Activated T-helper 1 cell treated with anti-CD3 and anti-CD28 coated beads, Interleukin-12 subunit alpha, Interleukin-12 subunit beta, Interleukin-2, Interleukin-4 antibody, amounts not matched to agents 30 ng/mL and 10 ng/mL and 1 ng/mL, durations not matched to agents 14 hours and 24 hours and 36 hours (primary cell): ENCODE results near the gene STAG1. TPM values are rescaled to one million over a fixed set of nuclear protein-coding genes. Genes with fewer than 3 reads are reported as not detected.
"Not testable (repeated sequence)": the region's sequence is repeated elsewhere in the genome, so short reads cannot be mapped to it uniquely, and the experiment has no call there.

Source experiments
- DNase-seq: peaks from one replicate; pipeline ENCODE4 v3.0.0; 2021; ENCODE audit warnings: low spot score
- H3K27ac Mint-ChIP-seq: one replicate; pipeline ENCODE4 v1.8.0; 2021; ENCODE audit warnings: mild to moderate bottlenecking, mixed read lengths
- H3K27me3 Mint-ChIP-seq: one replicate; pipeline ENCODE4 v1.8.0; 2022; ENCODE audit warnings: mild to moderate bottlenecking, moderate library complexity, mixed read lengths; ENCODE audit not compliant: insufficient read depth
- H3K36me3 Mint-ChIP-seq: one replicate; pipeline ENCODE4 v1.8.0; 2021; ENCODE audit warnings: low read depth, mixed read lengths
- H3K4me1 Mint-ChIP-seq: one replicate; pipeline ENCODE4 v1.8.0; 2021; ENCODE audit warnings: low read depth, mixed read lengths
- H3K4me3 Mint-ChIP-seq: one replicate; pipeline ENCODE4 v1.8.0; 2021; ENCODE audit warnings: mild to moderate bottlenecking, moderate library complexity, mixed read lengths
- H3K9me3 Mint-ChIP-seq: one replicate; pipeline ENCODE4 v1.8.0; 2021; ENCODE audit warnings: mixed read lengths
- intact Hi-C: fragments of 100-400 bp; cut with micrococcal nuclease; formaldehyde crosslinking; loops from one replicate; pipeline ENCODE4 v1.15.1; 2024
- total RNA-seq: library from RNA; stranded (reverse); gene quantifications from 2 replicates; pipeline ENCODE4 v1.2.3, GENCODE V29; 2022

Gene STAG1
- total RNA-seq, 1 donor from 2014 or later = 47.1 TPM

- Mint-ChIP-seq H3K4me3 (no peak overlapping the region), H3K27me3 (no peaks in the 10 kb centered on the region), H3K9me3 (no peaks in the 10 kb centered on the region), H3K27ac (no peak overlapping the region), H3K4me1 (peaks cover 32% of the 10 kb centered on the region), H3K36me3 (peaks cover 3% of the 10 kb centered on the region)
- intact Hi-C loops = no loop called here
- no peak for DNase-seq
Measured at GRCh38 chr3:136735103-136735502, 17.1 kb downstream of the STAG1 start.

- intact Hi-C loops = no loop called here
- H3K27ac Mint-ChIP-seq = no peak overlapping the region
Measured at GRCh38 chr3:136734382-136735070, 17.7 kb downstream of the STAG1 start.

GRCh38 chr3:136733317-136733833, 18.8 kb downstream of the STAG1 start:
- H3K4me1 Mint-ChIP-seq = peaks cover 38% of the 10 kb centered on the region
- intact Hi-C loops = no loop called here

More at GRCh38 chr3:136734382-136735070, 17.7 kb downstream of the STAG1 start:
- H3K4me3 Mint-ChIP-seq = no peak overlapping the region
- no peak for DNase-seq
- no peaks in the 10 kb centered on the region for H3K9me3 Mint-ChIP-seq
- H3K36me3 Mint-ChIP-seq = peaks cover 3% of the 10 kb centered on the region
- H3K27me3 Mint-ChIP-seq = no peaks in the 10 kb centered on the region
- peaks cover 32% of the 10 kb centered on the region for H3K4me1 Mint-ChIP-seq

GRCh38 chr3:136731274-136731884, 20.8 kb downstream of the STAG1 start:
- Mint-ChIP-seq H3K4me3 (no peak overlapping the region), H3K4me1 (peaks cover 39% of the 10 kb centered on the region), H3K36me3 (no peaks in the 10 kb centered on the region), H3K27ac (no peak overlapping the region), H3K27me3 (no peaks in the 10 kb centered on the region), H3K9me3 (no peaks in the 10 kb centered on the region)
- no peak for DNase-seq
- intact Hi-C loops = no loop called here

More at GRCh38 chr3:136733317-136733833, 18.8 kb downstream of the STAG1 start:
- no peak overlapping the region for H3K4me3 Mint-ChIP-seq
- H3K9me3 Mint-ChIP-seq = no peaks in the 10 kb centered on the region
- peaks cover 3% of the 10 kb centered on the region for H3K36me3 Mint-ChIP-seq
- DNase-seq = no peak
- H3K27me3 Mint-ChIP-seq = no peaks in the 10 kb centered on the region
- H3K27ac Mint-ChIP-seq = no peak overlapping the region

- H3K27me3 Mint-ChIP-seq = no peaks in the 10 kb centered on the region
- H3K4me3 Mint-ChIP-seq = no peak overlapping the region
- intact Hi-C loops = no loop called here
- no peaks in the 10 kb centered on the region for H3K36me3 Mint-ChIP-seq
- H3K9me3 Mint-ChIP-seq = no peaks in the 10 kb centered on the region
- DNase-seq = no peak
- H3K27ac Mint-ChIP-seq = no peak overlapping the region
- H3K4me1 Mint-ChIP-seq = peaks cover 43% of the 10 kb centered on the region
Measured at GRCh38 chr3:136730595-136731273, 21.4 kb downstream of the STAG1 start.

GRCh38 chr3:136728918-136729317, 23.3 kb downstream of the STAG1 start:
- Mint-ChIP-seq H3K27ac (no peak overlapping the region), H3K4me1 (peaks cover 34% of the 10 kb centered on the region)

GRCh38 chr3:136728473-136728872, 23.7 kb downstream of the STAG1 start:
- Mint-ChIP-seq H3K4me1 (peaks cover 34% of the 10 kb centered on the region), H3K27me3 (no peaks in the 10 kb centered on the region), H3K27ac (no peak overlapping the region), H3K4me3 (no peak overlapping the region), H3K9me3 (no peaks in the 10 kb centered on the region), H3K36me3 (no peaks in the 10 kb centered on the region)
- intact Hi-C loops = no loop called here
- DNase-seq = no peak

More at GRCh38 chr3:136728918-136729317, 23.3 kb downstream of the STAG1 start:
- no peak for DNase-seq
- Mint-ChIP-seq H3K27me3 (no peaks in the 10 kb centered on the region), H3K36me3 (no peaks in the 10 kb centered on the region), H3K4me3 (no peak overlapping the region), H3K9me3 (no peaks in the 10 kb centered on the region)
- intact Hi-C loops = no loop called here

GRCh38 chr3:136725468-136725867, 26.7 kb downstream of the STAG1 start:
- Mint-ChIP-seq H3K4me3 (no peak overlapping the region), H3K4me1 (peaks cover 21% of the 10 kb centered on the region), H3K27me3 (no peaks in the 10 kb centered on the region), H3K9me3 (no peaks in the 10 kb centered on the region), H3K36me3 (peaks cover 4% of the 10 kb centered on the region), H3K27ac (no peak overlapping the region)
- intact Hi-C loops = no loop called here
- no peak for DNase-seq

GRCh38 chr3:136722916-136723315, 29.3 kb downstream of the STAG1 start:
- H3K27me3 Mint-ChIP-seq, H3K4me3 Mint-ChIP-seq, H3K9me3 Mint-ChIP-seq, intact Hi-C loops, H3K27ac Mint-ChIP-seq, H3K36me3 Mint-ChIP-seq, DNase-seq: not testable (repeated sequence)
- H3K4me1 Mint-ChIP-seq = peaks cover 14% of the 10 kb centered on the region

- intact Hi-C loops, H3K4me3 Mint-ChIP-seq, DNase-seq, H3K36me3 Mint-ChIP-seq, H3K27me3 Mint-ChIP-seq, H3K9me3 Mint-ChIP-seq, H3K27ac Mint-ChIP-seq: not testable (repeated sequence)
- peaks cover 14% of the 10 kb centered on the region for H3K4me1 Mint-ChIP-seq
Measured at GRCh38 chr3:136722399-136722798, 29.8 kb downstream of the STAG1 start.

GRCh38 chr3:136720091-136720490, 32.1 kb downstream of the STAG1 start:
- Mint-ChIP-seq H3K36me3 (peaks cover 10% of the 10 kb centered on the region), H3K4me1 (peaks cover 14% of the 10 kb centered on the region), H3K27me3 (no peaks in the 10 kb centered on the region), H3K27ac (no peak overlapping the region), H3K9me3 (no peaks in the 10 kb centered on the region), H3K4me3 (no peak overlapping the region)
- intact Hi-C loops = no loop called here
- no peak for DNase-seq

- intact Hi-C loops = no loop called here
- Mint-ChIP-seq H3K4me3 (no peak overlapping the region), H3K27ac (peak overlapping the region; percentile 59), H3K27me3 (no peaks in the 10 kb centered on the region), H3K4me1 (peaks cover 14% of the 10 kb centered on the region), H3K9me3 (no peaks in the 10 kb centered on the region), H3K36me3 (peaks cover 10% of the 10 kb centered on the region)
- no peak for DNase-seq
Measured at GRCh38 chr3:136716629-136717028, 35.5 kb downstream of the STAG1 start.

GRCh38 chr3:136714020-136714419, 38.2 kb downstream of the STAG1 start:
- H3K36me3 Mint-ChIP-seq = peaks cover 3% of the 10 kb centered on the region
- intact Hi-C loops = no loop called here
- H3K27ac Mint-ChIP-seq = no peak overlapping the region
- DNase-seq = no peak
- H3K9me3 Mint-ChIP-seq = no peaks in the 10 kb centered on the region
- H3K4me3 Mint-ChIP-seq = no peak overlapping the region
- no peaks in the 10 kb centered on the region for H3K27me3 Mint-ChIP-seq
- peaks cover 13% of the 10 kb centered on the region for H3K4me1 Mint-ChIP-seq
